ENCODE measurements around the gene RCAN2.

DNA sequence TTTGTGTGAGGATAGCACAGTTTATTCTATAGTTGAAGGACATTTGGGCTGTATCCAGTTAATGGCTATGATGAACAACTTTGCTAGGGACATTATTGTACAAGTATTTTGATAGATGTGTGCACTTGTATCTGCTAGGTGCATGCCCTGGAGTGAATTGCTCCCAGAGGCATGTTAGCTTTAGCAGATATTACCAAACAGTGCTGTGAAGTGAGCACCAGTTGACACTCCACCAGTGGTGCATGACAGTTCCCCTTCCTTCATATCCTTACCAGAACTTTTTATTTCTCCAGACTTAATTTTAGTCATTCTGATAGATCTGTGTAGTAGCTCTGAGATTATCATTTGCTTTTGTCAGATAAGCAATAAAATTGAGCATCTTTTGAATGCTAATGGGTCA lies 271.6 kb downstream of the RCAN2 start:
- no peak for TF ChIP-seq CTCF (IDR thresholded peaks at IDR 0.05; ENCODE audit: insufficient read depth, low read length)
- no peak for TF ChIP-seq SPI1 (IDR thresholded peaks at IDR 0.05; ENCODE audit: borderline replicate concordance, low read depth)
- no peak for TF ChIP-seq POLR2AphosphoS5 (IDR thresholded peaks at IDR 0.05; ENCODE audit: low read depth)
- no peak for TF ChIP-seq GABPA (IDR thresholded peaks at IDR 0.05; ENCODE audit: low read depth)

All from HL-60 (cell line).